Effector CD8-positive, alpha-beta T cell (primary cell): ENCODE data around the gene PRDM16.

Source experiments
- DNase-seq: peaks from one replicate; lab custom pipeline; 2025; lab: John Stamatoyannopoulos, UW

The PRDM16 gene

GRCh38 chr1:3356827-3357460, 287.9 kb downstream of the PRDM16 start:
- DNase-seq: no peak

GRCh38 chr1:3357526-3358297, 288.7 kb downstream of the PRDM16 start:
- DNase-seq: no peak

- no peak for DNase-seq
Measured at GRCh38 chr1:3359351-3359750, 290.3 kb downstream of the PRDM16 start.

DNA sequence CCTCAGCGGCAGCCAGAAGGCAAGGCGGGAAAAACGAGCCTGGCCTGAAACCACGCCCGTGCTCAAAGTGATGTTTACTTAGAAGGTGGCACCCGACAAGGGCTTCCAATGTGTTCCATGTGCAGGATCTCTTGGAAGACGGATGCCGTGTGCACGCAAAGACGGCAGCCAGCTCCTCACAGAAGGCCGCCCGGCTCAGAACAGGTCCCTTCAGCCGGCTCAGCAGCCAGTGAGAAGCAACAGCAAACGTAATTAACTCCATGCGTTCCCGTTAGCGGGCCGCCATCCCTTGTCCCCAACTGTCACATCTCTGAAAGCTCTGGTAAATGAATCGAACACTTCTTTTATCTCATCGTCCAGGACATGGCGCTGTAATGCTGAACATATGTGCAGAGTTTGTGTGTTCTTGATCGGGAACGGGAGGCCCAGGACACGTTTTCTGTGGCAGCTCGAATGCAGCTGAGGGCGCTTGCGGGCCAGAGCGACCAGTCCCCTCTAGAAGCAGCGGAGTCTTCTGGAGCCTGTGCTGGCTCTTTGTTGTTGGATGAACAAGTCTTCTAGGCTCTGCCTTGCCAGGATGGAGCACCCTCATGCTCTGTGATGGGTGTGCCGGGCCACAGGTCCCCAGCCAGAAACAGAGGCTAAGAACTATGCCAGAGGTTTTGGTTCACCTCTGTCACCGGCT, 290.9 kb downstream of the PRDM16 start:
- no peak for DNase-seq

- DNase-seq: no peak
Measured at GRCh38 chr1:3360646-3361257, 291.7 kb downstream of the PRDM16 start.

GRCh38 chr1:3363023-3363422, 294.0 kb downstream of the PRDM16 start:
- no peak for DNase-seq

DNA sequence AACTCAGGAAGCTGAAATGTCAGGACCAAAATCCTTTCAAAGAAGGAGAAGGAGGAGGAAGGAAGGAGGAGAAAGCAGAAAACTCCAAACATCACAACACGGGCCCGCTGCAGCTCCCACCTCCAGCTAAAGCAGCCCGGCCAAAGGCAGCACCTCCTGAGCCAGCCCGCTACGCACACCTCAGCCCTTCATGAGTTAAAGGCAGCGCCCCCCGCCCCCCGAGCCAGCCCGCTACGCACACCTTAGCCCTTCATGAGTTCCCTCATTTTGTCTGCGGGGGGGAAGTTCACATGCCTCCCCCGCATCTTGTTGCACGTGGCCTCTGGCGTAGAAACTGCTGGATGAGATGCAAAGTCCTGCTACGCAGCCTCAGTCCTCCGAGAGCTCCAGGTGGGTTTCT, 294.8 kb downstream of the PRDM16 start:
- DNase-seq: no peak

GRCh38 chr1:3364551-3364950, 295.5 kb downstream of the PRDM16 start:
- no peak for DNase-seq

- no peak for DNase-seq
Measured at GRCh38 chr1:3364983-3365382, 296.0 kb downstream of the PRDM16 start.

- no peak for DNase-seq
Measured at GRCh38 chr1:3365523-3366125, 296.6 kb downstream of the PRDM16 start.

GRCh38 chr1:3366126-3367051, 297.4 kb downstream of the PRDM16 start:
- DNase-seq: no peak

- no peak for DNase-seq
Measured at GRCh38 chr1:3367376-3367775, 298.4 kb downstream of the PRDM16 start.

DNA sequence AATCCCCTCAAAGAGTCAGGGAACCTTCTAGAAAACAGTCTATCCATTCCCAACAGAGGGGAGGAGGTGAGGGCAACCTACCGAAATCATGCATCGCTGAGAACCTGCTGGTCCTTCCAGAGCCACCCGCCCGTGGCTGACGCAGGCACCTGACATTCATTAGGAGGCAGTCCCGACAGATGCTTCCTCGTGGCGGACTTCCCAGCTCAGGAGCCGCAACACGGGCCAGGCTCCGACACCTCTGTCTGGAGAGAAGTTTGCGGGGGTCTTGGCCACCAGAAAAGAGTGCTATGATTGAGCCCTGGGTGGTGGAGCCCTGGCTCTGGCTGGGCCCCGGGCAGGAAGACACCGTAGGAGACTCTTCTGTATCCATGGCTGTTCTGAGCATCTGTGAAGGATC, 299.1 kb downstream of the PRDM16 start:
- DNase-seq: no peak

DNA sequence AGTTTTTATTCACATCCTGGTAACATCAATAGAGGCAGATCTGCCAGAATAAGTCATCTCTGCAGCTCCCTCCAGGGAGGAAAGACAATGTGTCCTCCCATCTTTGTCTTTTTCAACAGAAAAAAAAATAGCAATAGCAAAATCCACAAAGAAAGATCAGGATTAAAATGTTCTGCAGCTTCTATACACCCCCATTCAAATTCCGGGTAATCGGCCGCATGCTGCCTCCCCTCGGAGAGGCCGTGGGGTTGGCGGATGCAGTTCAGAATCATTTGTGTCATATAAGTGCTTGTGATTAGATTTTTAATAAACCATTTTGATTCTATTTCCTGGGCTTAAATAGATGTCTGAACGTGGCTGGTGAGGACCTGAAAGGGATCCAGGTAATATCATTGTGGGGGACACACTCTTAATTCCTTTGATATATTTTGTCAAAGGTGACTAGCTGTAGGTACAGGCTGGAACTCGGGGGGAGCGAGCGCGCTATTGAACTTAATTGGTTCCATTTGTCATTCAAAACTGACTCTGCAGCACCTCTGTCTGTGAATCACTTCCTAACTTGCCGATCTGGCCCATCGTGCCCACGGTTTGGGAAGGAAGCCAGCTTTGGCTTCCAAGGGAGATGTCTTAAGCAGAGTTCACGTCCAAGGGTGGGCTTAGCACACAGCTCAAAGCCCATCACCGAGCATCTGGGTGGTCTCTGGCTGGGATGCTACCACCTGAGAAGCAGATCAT, 299.9 kb downstream of the PRDM16 start:
- no peak for DNase-seq

- DNase-seq: no peak
Measured at GRCh38 chr1:3369446-3370076, 300.6 kb downstream of the PRDM16 start.

GRCh38 chr1:3370856-3371703, 302.1 kb downstream of the PRDM16 start:
- no peak for DNase-seq

- DNase-seq: no peak
Measured at GRCh38 chr1:3372317-3372716, 303.3 kb downstream of the PRDM16 start.

GRCh38 chr1:3373175-3373574, 304.2 kb downstream of the PRDM16 start:
- no peak for DNase-seq
